ENCODE data around the gene ATP5IF1. TPM values are rescaled to one million over a fixed set of nuclear protein-coding genes. Genes with fewer than 3 reads are reported as not detected.

Gene ATP5IF1
- total and polyA plus RNA-seq, 2 of the 13 experiments (the other 11 are each of a cell fraction or from before 2014, with no cell fraction given): 97.7 to 131 TPM

DNA sequence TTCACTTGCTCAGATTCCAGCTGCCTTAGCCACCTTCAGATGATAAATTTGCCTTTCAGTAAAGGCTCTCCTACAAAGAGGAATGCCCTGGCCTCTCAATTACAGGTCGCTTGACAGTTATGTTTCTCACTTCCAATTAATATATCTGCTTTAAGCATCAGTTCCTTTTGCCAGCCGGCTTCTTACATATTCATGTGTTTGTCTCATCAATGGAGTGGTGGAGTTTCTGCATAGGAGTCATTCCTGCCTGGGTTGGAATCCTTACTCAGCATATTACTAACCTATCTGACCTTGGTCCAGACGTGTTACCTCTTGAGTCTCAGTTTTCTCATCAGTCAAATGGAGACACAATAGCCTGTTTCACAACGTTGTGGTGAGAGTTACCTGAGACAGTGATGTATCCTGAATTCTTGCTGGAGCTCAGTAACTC lies 14.0 kb downstream of the ATP5IF1 start:
- ATAC-seq (no peak), FAIRE-seq (no peak), DNase-seq (ENCODE audit: low spot score) (no peak)
- no peaks in the 10 kb centered on the region for H3K36me3 ChIP-seq (replicated peaks in 1 of 2; ENCODE audit: control insufficient read depth in 1 of 2, insufficient read depth in 2 of 2, low read length in 2 of 2)
- 0 out of 6 replicates have a peak overlapping the region, but pooled peaks of 1 of the 3 experiments have one; percentile 3 for H3K4me3 ChIP-seq (replicated peaks in 1 of 3; ENCODE audit: insufficient read depth in 1 of 3, low read depth in 2 of 3, low read length in 3 of 3)
- H3K4me1 ChIP-seq (ENCODE audit: insufficient read depth, low read length): peaks cover 39% of the 10 kb centered on the region
- H2AFZ ChIP-seq (ENCODE audit: low read length): no peak overlapping the region
- H3K79me2 ChIP-seq (ENCODE audit: insufficient read depth, low read length): no peaks in the 10 kb centered on the region
- H3K27ac ChIP-seq (ENCODE audit: extremely low read length, insufficient read depth, low read length): no peak overlapping the region
- ChIA-PET CTCF (ENCODE audit: low intra/inter-chr PET ratio, low total read pairs) (no interaction called here), POLR2A (interaction anchor here (0.7 to 4.5 kb wide), 11 partner anchors 8 to 399 kb away, joined by 3 to 61 read pairs (median 13); partner anchors contain the start of genes ATP5IF1, EYA3, MED18 and PHACTR4)
- H3K9ac ChIP-seq (ENCODE audit: insufficient read depth, low read depth, low read length): peak overlapping the region; percentile 13; the same call in 1 of the 2 replicates
- TF ChIP-seq ZNF629 (CRISPR knock-in tag; conservative IDR thresholded peaks at IDR 0.05) (peak; percentile 94), MAFF (IDR thresholded peaks at IDR 0.05; ENCODE audit: low read depth, low read length) (peak; percentile 93), ZNF3 (CRISPR knock-in tag; IDR thresholded peaks at IDR 0.05) (peak; percentile 25), ZMYM3 (CRISPR knock-in tag; IDR thresholded peaks at IDR 0.05) (peak; percentile 19; the same call in 1 of the 2 replicates), KDM1A (CRISPR knock-in tag; IDR thresholded peaks at IDR 0.05) (peak; percentile 96; the same call in 1 of the 2 replicates), KAT8 (CRISPR knock-in tag; IDR thresholded peaks at IDR 0.05) (no peak), SMAD1 (CRISPR knock-in tag; IDR thresholded peaks at IDR 0.05; ENCODE audit: borderline replicate concordance, low read depth) (no peak), GATA4 (IDR thresholded peaks at IDR 0.05; ENCODE audit: borderline replicate concordance, low read depth) (no peak), MAFK (conservative IDR thresholded peaks at IDR 0.05 in 1 of 2, IDR thresholded peaks at IDR 0.05 in 1 of 2; ENCODE audit: low read length in 2 of 2) (peak; percentile 94), PHF21A (CRISPR knock-in tag; IDR thresholded peaks at IDR 0.05) (no peak), SMAD3 (CRISPR knock-in tag; IDR thresholded peaks at IDR 0.05) (0 out of 2 replicates have a peak, but pooled peaks have one; percentile 33)
- TF ChIP-seq, protein P1, sequence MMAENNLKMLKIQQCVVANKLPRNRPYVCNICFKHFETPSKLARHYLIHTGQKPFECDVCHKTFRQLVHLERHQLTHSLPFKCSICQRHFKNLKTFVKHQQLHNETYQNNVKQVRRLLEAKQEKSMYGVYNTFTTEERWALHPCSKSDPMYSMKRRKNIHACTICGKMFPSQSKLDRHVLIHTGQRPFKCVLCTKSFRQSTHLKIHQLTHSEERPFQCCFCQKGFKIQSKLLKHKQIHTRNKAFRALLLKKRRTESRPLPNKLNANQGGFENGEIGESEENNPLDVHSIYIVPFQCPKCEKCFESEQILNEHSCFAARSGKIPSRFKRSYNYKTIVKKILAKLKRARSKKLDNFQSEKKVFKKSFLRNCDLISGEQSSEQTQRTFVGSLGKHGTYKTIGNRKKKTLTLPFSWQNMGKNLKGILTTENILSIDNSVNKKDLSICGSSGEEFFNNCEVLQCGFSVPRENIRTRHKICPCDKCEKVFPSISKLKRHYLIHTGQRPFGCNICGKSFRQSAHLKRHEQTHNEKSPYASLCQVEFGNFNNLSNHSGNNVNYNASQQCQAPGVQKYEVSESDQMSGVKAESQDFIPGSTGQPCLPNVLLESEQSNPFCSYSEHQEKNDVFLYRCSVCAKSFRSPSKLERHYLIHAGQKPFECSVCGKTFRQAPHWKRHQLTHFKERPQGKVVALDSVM (CRISPR knock-in tag; IDR thresholded peaks at IDR 0.05): peak; percentile 3; the same call in 1 of the 2 replicates
- TF ChIP-seq, protein P2, sequence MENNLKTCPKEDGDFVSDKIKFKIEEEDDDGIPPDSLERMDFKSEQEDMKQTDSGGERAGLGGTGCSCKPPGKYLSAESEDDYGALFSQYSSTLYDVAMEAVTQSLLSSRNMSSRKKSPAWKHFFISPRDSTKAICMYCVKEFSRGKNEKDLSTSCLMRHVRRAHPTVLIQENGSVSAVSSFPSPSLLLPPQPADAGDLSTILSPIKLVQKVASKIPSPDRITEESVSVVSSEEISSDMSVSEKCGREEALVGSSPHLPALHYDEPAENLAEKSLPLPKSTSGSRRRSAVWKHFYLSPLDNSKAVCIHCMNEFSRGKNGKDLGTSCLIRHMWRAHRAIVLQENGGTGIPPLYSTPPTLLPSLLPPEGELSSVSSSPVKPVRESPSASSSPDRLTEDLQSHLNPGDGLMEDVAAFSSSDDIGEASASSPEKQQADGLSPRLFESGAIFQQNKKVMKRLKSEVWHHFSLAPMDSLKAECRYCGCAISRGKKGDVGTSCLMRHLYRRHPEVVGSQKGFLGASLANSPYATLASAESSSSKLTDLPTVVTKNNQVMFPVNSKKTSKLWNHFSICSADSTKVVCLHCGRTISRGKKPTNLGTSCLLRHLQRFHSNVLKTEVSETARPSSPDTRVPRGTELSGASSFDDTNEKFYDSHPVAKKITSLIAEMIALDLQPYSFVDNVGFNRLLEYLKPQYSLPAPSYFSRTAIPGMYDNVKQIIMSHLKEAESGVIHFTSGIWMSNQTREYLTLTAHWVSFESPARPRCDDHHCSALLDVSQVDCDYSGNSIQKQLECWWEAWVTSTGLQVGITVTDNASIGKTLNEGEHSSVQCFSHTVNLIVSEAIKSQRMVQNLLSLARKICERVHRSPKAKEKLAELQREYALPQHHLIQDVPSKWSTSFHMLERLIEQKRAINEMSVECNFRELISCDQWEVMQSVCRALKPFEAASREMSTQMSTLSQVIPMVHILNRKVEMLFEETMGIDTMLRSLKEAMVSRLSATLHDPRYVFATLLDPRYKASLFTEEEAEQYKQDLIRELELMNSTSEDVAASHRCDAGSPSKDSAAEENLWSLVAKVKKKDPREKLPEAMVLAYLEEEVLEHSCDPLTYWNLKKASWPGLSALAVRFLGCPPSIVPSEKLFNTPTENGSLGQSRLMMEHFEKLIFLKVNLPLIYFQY (CRISPR knock-in tag; IDR thresholded peaks at IDR 0.05; ENCODE audit: borderline replicate concordance): 0 out of 2 replicates have a peak, but pooled peaks have one; percentile 8
- in situ Hi-C loops (cut with HindIII; ENCODE audit: extremely low pct_ligation_motif_present, low pct_unique_long_range_greater_than_20kb) (loop anchor here (5.0 to 25.0 kb wide), 2 partner anchors 117 to 337 kb away; partner anchors contain the start of genes PHACTR4 and RAB42), intact Hi-C loops (cut with micrococcal nuclease; ENCODE audit: unreplicated experiment) (no loop called here)
- no peaks in the 10 kb centered on the region for H3K9me3 ChIP-seq (ENCODE audit: low read length)
- 6% methylated on average over 4 of the region's 4 CpGs for WGBS (ENCODE audit: low lambda C conversion rate)
- H4K20me1 ChIP-seq (ENCODE audit: insufficient read depth, low read length): no peaks in the 10 kb centered on the region
- H3K4me2 ChIP-seq (ENCODE audit: low read depth, low read length): peak overlapping the region; percentile 98
- H3K27me3 ChIP-seq (ENCODE audit: control insufficient read depth in 1 of 2, insufficient read depth in 2 of 2, low read length in 2 of 2): no peaks in the 10 kb centered on the region
- no TSS peak for BruUV-seq (replicated peaks)

Measured in HepG2 (cell line).